SK-N-SH (cell line): Measurements from ENCODE around the gene HDGF. TPM values are rescaled to one million over a fixed set of nuclear protein-coding genes. Genes with fewer than 3 reads are reported as not detected.

Experiments
- CTCF ChIA-PET: fragments of 300-600, 350-600 bp; formaldehyde crosslinking; extraction: SDS; loops from one replicate; lab custom pipeline; 2021; lab: Yijun Ruan, JAX
- POLR2A ChIA-PET: fragments of 350-600 bp; sonication (Branson Sonifier 250); formaldehyde crosslinking; extraction: SDS; loops from one replicate; lab custom pipeline; 2020; ENCODE audit warnings: antibody characterized with exemption, inconsistent platforms; lab: Yijun Ruan, JAX
- DNase-seq: peaks from one replicate; pipeline ENCODE4 v3.0.0; 2012
- H2AFZ ChIP-seq: fragments of 200-600 bp; sonication (generic); 2 replicates; pipeline ENCODE4 v1.8.1; 2016; ENCODE audit warnings: antibody characterized with exemption, mild to moderate bottlenecking, low read depth
- H3F3A ChIP-seq: fragments of 200-600 bp; sonication (generic); replicated peaks from 2 replicates; pipeline ENCODE3; 2016; ENCODE audit warnings: antibody characterized with exemption, mild to moderate bottlenecking; ENCODE audit not compliant: insufficient read depth
- H3K27ac ChIP-seq, 2 experiments: fragments of 200-500 bp in 1 of 2; fragments of 200-600 bp in 1 of 2; sonication (Bioruptor generic) in 1 of 2; sonication (generic), shearing (Covaris generic) in 1 of 2; 2 replicates each; pipeline versions ENCODE4 v1.5.1 to v1.6.1; 2014 to 2016; ENCODE audit warnings: low read depth in 2 of 2, inconsistent platforms in 1 of 2, low read length in 1 of 2, mild to moderate bottlenecking in 1 of 2, mixed read lengths in 1 of 2
- H3K27me3 ChIP-seq: fragments of 200-600 bp; sonication (generic), shearing (Covaris generic); 2 replicates; pipeline ENCODE4 v1.6.1; 2016; ENCODE audit warnings: mixed run types; ENCODE audit not compliant: insufficient read depth
- H3K36me3 ChIP-seq, 2 experiments: fragments of 200-500 bp in 1 of 2; fragments of 200-600 bp in 1 of 2; sonication (Bioruptor generic) in 1 of 2; sonication (generic) in 1 of 2; replicated peaks in 1 of 2; 2 replicates each; pipeline versions ENCODE3 to v1.5.1; 2014 to 2016; ENCODE audit warnings: low read length in 1 of 2, mild to moderate bottlenecking in 1 of 2; ENCODE audit not compliant: insufficient read depth in 2 of 2, control insufficient read depth in 1 of 2
- H3K4me1 ChIP-seq, 2 experiments: fragments of 200-500 bp in 1 of 2; fragments of 200-600 bp in 1 of 2; sonication (Bioruptor generic) in 1 of 2; sonication (generic), shearing (Covaris generic) in 1 of 2; 2 replicates each; pipeline versions ENCODE4 v1.5.1 to v1.6.1; 2014 to 2016; ENCODE audit warnings: low read depth in 1 of 2, low read length in 1 of 2, mixed run types in 1 of 2; ENCODE audit not compliant: insufficient read depth in 2 of 2, control insufficient read depth in 1 of 2
- H3K4me2 ChIP-seq: fragments of 200-600 bp; sonication (generic), shearing (Covaris generic); 2 replicates; pipeline ENCODE4 v1.6.1; 2017; ENCODE audit warnings: mixed run types
- H3K4me3 ChIP-seq, 2 experiments: fragments of 200-500 bp in 1 of 2; fragments of 200-600 bp in 1 of 2; sonication (Bioruptor generic) in 1 of 2; sonication (generic), shearing (Covaris generic) in 1 of 2; 2 replicates each; pipeline versions ENCODE4 v1.5.1 to v1.8.1; 2014 to 2016; ENCODE audit warnings: low read depth in 2 of 2, inconsistent platforms in 1 of 2, low read length in 1 of 2, mild to moderate bottlenecking in 1 of 2, mixed read lengths in 1 of 2, moderate library complexity in 1 of 2
- H3K79me2 ChIP-seq: fragments of 200-600 bp; sonication (generic); 2 replicates; pipeline ENCODE4 v1.8.1; 2017; ENCODE audit warnings: mild to moderate bottlenecking; ENCODE audit not compliant: insufficient read depth
- H3K9ac ChIP-seq: fragments of 200-600 bp; sonication (generic); 2 replicates; pipeline ENCODE4 v1.6.1; 2017; ENCODE audit warnings: mixed run types
- H3K9me2 ChIP-seq: fragments of 200-600 bp; sonication (generic); 2 replicates; pipeline ENCODE4 v1.6.1; 2017; ENCODE audit warnings: mixed run types
- H3K9me3 ChIP-seq: fragments of 200-600 bp; sonication (generic); 2 replicates; pipeline ENCODE4 v1.6.1; 2017; ENCODE audit warnings: mixed run types, mild to moderate bottlenecking, moderate library complexity
- H4K20me1 ChIP-seq: fragments of 200-600 bp; sonication (generic); 2 replicates; pipeline ENCODE4 v1.6.1; 2017; ENCODE audit warnings: mild to moderate bottlenecking, mixed run types; ENCODE audit not compliant: insufficient read depth
- CTCF ChIP-seq: fragments of 200-600 bp; sonication (generic); IDR thresholded peaks from 2 replicates; pipeline ENCODE4 v1.6.1; 2017; ENCODE audit warnings: antibody characterized with exemption, mild to moderate bottlenecking, moderate library complexity
- EP300 ChIP-seq, 2 experiments: IDR thresholded peaks; 2 replicates each; pipeline versions ENCODE4 v1.4.0 to v1.6.1; 2012; ENCODE audit warnings: borderline replicate concordance in 1 of 2, low read depth in 1 of 2, low read length in 1 of 2
- EZH2phosphoT487 ChIP-seq: fragments of 200-600 bp; sonication (generic); IDR thresholded peaks from 2 replicates; pipeline ENCODE4 v1.6.1; 2017; ENCODE audit warnings: low read depth, mixed run types, mild to moderate bottlenecking, antibody characterized with exemption, moderate library complexity, borderline replicate concordance
- IRF3 ChIP-seq: fragments of 150-350 bp; IDR thresholded peaks from 2 replicates; pipeline ENCODE4 v1.6.1; 2016; ENCODE audit warnings: mild to moderate bottlenecking, low read depth, low read length
- MAX ChIP-seq: IDR thresholded peaks from 2 replicates; pipeline ENCODE4 v1.4.0; 2012; ENCODE audit warnings: low read depth
- NRF1 ChIP-seq: IDR thresholded peaks from 2 replicates; pipeline ENCODE4 v1.6.1; 2012; ENCODE audit warnings: low read depth, mild to moderate bottlenecking, low read length
- POLR2AphosphoS5 ChIP-seq: IDR thresholded peaks from 2 replicates; pipeline ENCODE4 v1.6.1; 2012; ENCODE audit warnings: low read depth, low read length
- RXRA ChIP-seq: IDR thresholded peaks from 2 replicates; pipeline ENCODE4 v1.4.0; 2012; ENCODE audit warnings: low read depth, mild to moderate bottlenecking, borderline replicate concordance
- SIN3A ChIP-seq: IDR thresholded peaks from 2 replicates; pipeline ENCODE4 v1.6.1; 2012; ENCODE audit warnings: low read depth, mild to moderate bottlenecking, low read length, moderate library complexity, borderline replicate concordance
- TEAD4 ChIP-seq: IDR thresholded peaks from 2 replicates; pipeline ENCODE4 v1.4.0; 2012; ENCODE audit warnings: mild to moderate bottlenecking, borderline replicate concordance; ENCODE audit not compliant: insufficient read depth
- USF2 ChIP-seq: fragments of 150-350 bp; IDR thresholded peaks from 2 replicates; pipeline ENCODE4 v1.6.1; 2017; ENCODE audit warnings: antibody characterized with exemption, low read length, low read depth, borderline replicate concordance
- WGBS: methylation state at CpG from one replicate; pipeline ENCODE4 v1.1.6; 2017; ENCODE audit warnings: low lambda C conversion rate; 5-methylcytosine and 5-hydroxymethylcytosine counted together
- polyA plus RNA-seq, 3 experiments: library from polyadenylated mRNA; depleted of rRNA; stranded (reverse); fragments of >200 nt; gene quantifications; 2 replicates each; pipeline ENCODE4 v1.2.3, GENCODE V29; 2012

The HDGF gene
- polyA plus RNA-seq, 1 of the 3 experiments (the other 2 are of a cell fraction): 152 TPM

GRCh38 chr1:156700736-156701531, 50.5 kb downstream of the HDGF start:
- WGBS: 87% methylated on average over 8 of the region's 8 CpGs
- Histone ChIP-seq H3K4me1 (peaks cover 26 to 62% of the 10 kb centered on the region in 2 experiments), H2AFZ (no peak overlapping the region), H3K4me2 (no peak overlapping the region), H3F3A (peaks cover 11% of the 10 kb centered on the region), H3K9me3 (no peaks in the 10 kb centered on the region), H3K9me2 (no peaks in the 10 kb centered on the region), H3K27me3 (no peaks in the 10 kb centered on the region), H3K9ac (no peak overlapping the region), H3K79me2 (no peaks in the 10 kb centered on the region), H3K27ac (peak overlapping the region in 1 of 2 experiments; percentile 1; a peak in 1 of 4 replicates), H3K4me3 (no peak overlapping the region), H3K36me3 (peaks cover 0 to 18% of the 10 kb centered on the region in 2 experiments), H4K20me1 (no peaks in the 10 kb centered on the region)
- TF ChIP-seq IRF3: no peak
- no peak for DNase-seq
- ChIA-PET CTCF (interaction anchor here (1.2 to 45.5 kb wide), 6 partner anchors 5 to 189 kb away, joined by 3 to 2702 read pairs (median 7); partner anchors contain the start of genes CRABP2, ISG20L2, METTL25B and NES), POLR2A (interaction anchor here (1.1 to 1.8 kb wide), 2 partner anchors 9 to 10 kb away, joined by 6 to 7 read pairs; no protein-coding TSS in a partner anchor)

- no peaks in the 10 kb centered on the region for H3K27me3 ChIP-seq
- H3K79me2 ChIP-seq: no peaks in the 10 kb centered on the region
- ChIA-PET POLR2A (interaction anchor here (0.9 to 2.0 kb wide), 3 partner anchors 8 to 12 kb away, joined by 3 to 7 read pairs (median 4); no protein-coding TSS in a partner anchor), CTCF (interaction anchor here (0.6 to 45.5 kb wide), 6 partner anchors 4 to 193 kb away, joined by 3 to 2702 read pairs (median 4); partner anchors contain the start of genes CRABP2, ISG20L2, METTL25B and MRPL24)
- no peak overlapping the region for H2AFZ ChIP-seq
- H4K20me1 ChIP-seq: no peaks in the 10 kb centered on the region
- no peak for DNase-seq
- WGBS: 40% methylated on average over 1 of the region's 1 CpG
- no peaks in the 10 kb centered on the region for H3K9me2 ChIP-seq
- H3K9me3 ChIP-seq: no peaks in the 10 kb centered on the region
- H3K4me3 ChIP-seq: no peak overlapping the region
- peaks cover 11 to 49% of the 10 kb centered on the region in 2 experiments for H3K4me1 ChIP-seq
- H3K36me3 ChIP-seq: peaks cover 0 to 18% of the 10 kb centered on the region in 2 experiments
- TF ChIP-seq CTCF: no peak
- TF ChIP-seq USF2: no peak
- TF ChIP-seq SIN3A: no peak
- no peak for TF ChIP-seq NRF1
- no peak for TF ChIP-seq TEAD4
- TF ChIP-seq EZH2phosphoT487: no peak
- TF ChIP-seq POLR2AphosphoS5: no peak
- TF ChIP-seq RXRA: no peak
- no peak for TF ChIP-seq MAX
- no peak for TF ChIP-seq EP300 (IDR thresholded peaks at IDR 0.05; ENCODE audit: borderline replicate concordance in 1 of 2, low read depth in 1 of 2, low read length in 1 of 2)
- H3K27ac ChIP-seq: no peak overlapping the region; a peak in 1 of 4 replicates
- no peak overlapping the region for H3K4me2 ChIP-seq
- no peak overlapping the region for H3K9ac ChIP-seq
- H3F3A ChIP-seq: peaks cover 13% of the 10 kb centered on the region
Measured at GRCh38 chr1:156698995-156699394, 52.5 kb downstream of the HDGF start.
